CD4-positive, alpha-beta T cell (primary cell): ENCODE measurements around the gene IL9. TPM values are rescaled to one million over a fixed set of nuclear protein-coding genes. Genes with fewer than 3 reads are reported as not detected.

ENCODE experiments used
- ATAC-seq: fragments of 200-7000 bp; cut with Tn5 transposase; one replicate; pipeline ENCODE4 v1.10.0; 2022; ENCODE audit warnings: mild to moderate bottlenecking; ENCODE audit not compliant: poor library complexity
- CTCF ChIA-PET: fragments of 350-600 bp; sonication (Branson Sonifier 250); formaldehyde crosslinking; loops from one replicate; lab custom pipeline; 2021; ENCODE audit warnings: antibody characterized with exemption, inconsistent platforms; lab: Charles Lee
- POLR2A ChIA-PET: fragments of 350-600 bp; sonication (Branson Sonifier 250); formaldehyde crosslinking; loops from one replicate; lab custom pipeline; 2021; ENCODE audit warnings: antibody characterized with exemption, inconsistent platforms; lab: Charles Lee
- DNase-seq, 14 experiments: peaks; one replicate each; pipeline ENCODE4 v3.0.0-alpha.2; 2013 to 2020; ENCODE audit warnings: mixed read lengths in 2 of 14
- H3K27ac ChIP-seq, 2 donors: one replicate each; pipeline versions ENCODE4 v1.5.1 to v1.7.0; 2013; ENCODE audit warnings: low read length in 2 of 2, low read depth in 1 of 2, mild to moderate bottlenecking in 1 of 2
- H3K27me3 ChIP-seq, 2 experiments: 1 replicate in 1 of 2; 2 replicates in 1 of 2; pipeline versions ENCODE4 v1.6.1 to v1.7.0; 2013; ENCODE audit warnings: low read length in 2 of 2, control low read depth in 1 of 2, mild to moderate bottlenecking in 1 of 2, moderate library complexity in 1 of 2; ENCODE audit not compliant: insufficient read depth in 2 of 2, control insufficient read depth in 1 of 2
- H3K36me3 ChIP-seq: one replicate; pipeline ENCODE4 v1.6.1; 2013; ENCODE audit warnings: low read length, control low read depth; ENCODE audit not compliant: insufficient read depth
- H3K4me1 ChIP-seq: one replicate; pipeline ENCODE4 v1.6.1; 2013; ENCODE audit warnings: low read length, control low read depth; ENCODE audit not compliant: insufficient read depth
- H3K4me3 ChIP-seq: one replicate; pipeline ENCODE4 v1.5.1; 2013; ENCODE audit warnings: mild to moderate bottlenecking, low read length, moderate library complexity
- H3K9me3 ChIP-seq, 2 experiments: 1 replicate in 1 of 2; 2 replicates in 1 of 2; pipeline versions ENCODE4 v1.6.1 to v1.7.0; 2013; ENCODE audit warnings: low read length in 2 of 2, mild to moderate bottlenecking in 2 of 2, control low read depth in 1 of 2, moderate library complexity in 1 of 2; ENCODE audit not compliant: control insufficient read depth in 1 of 2, insufficient read depth in 1 of 2
- H3K27ac Mint-ChIP-seq: one replicate; pipeline ENCODE4 v1.8.0; 2020; ENCODE audit warnings: mixed read lengths
- H3K27me3 Mint-ChIP-seq: one replicate; pipeline ENCODE4 v1.8.0; 2021; ENCODE audit warnings: mixed read lengths
- H3K36me3 Mint-ChIP-seq: one replicate; pipeline ENCODE4 v1.8.0; 2021; ENCODE audit warnings: low read depth, mixed read lengths
- H3K4me1 Mint-ChIP-seq: one replicate; pipeline ENCODE4 v1.8.0; 2021; ENCODE audit warnings: low read depth, mixed read lengths
- H3K4me3 Mint-ChIP-seq: one replicate; pipeline ENCODE4 v1.8.0; 2020; ENCODE audit warnings: mild to moderate bottlenecking, mixed read lengths
- H3K9me3 Mint-ChIP-seq: one replicate; pipeline ENCODE4 v1.8.0; 2020; ENCODE audit warnings: mixed read lengths
- CTCF ChIP-seq: fragments of 200-600 bp; IDR thresholded peaks from one replicate; pipeline ENCODE4 v1.8.0; 2022; ENCODE audit warnings: antibody characterized with exemption, mild to moderate bottlenecking
- intact Hi-C, 2 experiments: fragments of 100-400 bp; cut with DNase I in 1 of 2; cut with micrococcal nuclease in 1 of 2; formaldehyde crosslinking; loops; one replicate each; pipeline versions ENCODE4 v1.15.1 to v1.9.0; 2023 to 2025; cut with DNase I, micrococcal nuclease
- total RNA-seq, 174 experiments: library from RNA in 2 of 174; stranded (reverse) in 2 of 174; gene quantifications; one replicate each; pipeline ENCODE4 v1.2.3 and lab custom pipeline; 2021 to 2026

The IL9 gene
- total RNA-seq, 2 experiments from 2014 or later: not detected

DNA sequence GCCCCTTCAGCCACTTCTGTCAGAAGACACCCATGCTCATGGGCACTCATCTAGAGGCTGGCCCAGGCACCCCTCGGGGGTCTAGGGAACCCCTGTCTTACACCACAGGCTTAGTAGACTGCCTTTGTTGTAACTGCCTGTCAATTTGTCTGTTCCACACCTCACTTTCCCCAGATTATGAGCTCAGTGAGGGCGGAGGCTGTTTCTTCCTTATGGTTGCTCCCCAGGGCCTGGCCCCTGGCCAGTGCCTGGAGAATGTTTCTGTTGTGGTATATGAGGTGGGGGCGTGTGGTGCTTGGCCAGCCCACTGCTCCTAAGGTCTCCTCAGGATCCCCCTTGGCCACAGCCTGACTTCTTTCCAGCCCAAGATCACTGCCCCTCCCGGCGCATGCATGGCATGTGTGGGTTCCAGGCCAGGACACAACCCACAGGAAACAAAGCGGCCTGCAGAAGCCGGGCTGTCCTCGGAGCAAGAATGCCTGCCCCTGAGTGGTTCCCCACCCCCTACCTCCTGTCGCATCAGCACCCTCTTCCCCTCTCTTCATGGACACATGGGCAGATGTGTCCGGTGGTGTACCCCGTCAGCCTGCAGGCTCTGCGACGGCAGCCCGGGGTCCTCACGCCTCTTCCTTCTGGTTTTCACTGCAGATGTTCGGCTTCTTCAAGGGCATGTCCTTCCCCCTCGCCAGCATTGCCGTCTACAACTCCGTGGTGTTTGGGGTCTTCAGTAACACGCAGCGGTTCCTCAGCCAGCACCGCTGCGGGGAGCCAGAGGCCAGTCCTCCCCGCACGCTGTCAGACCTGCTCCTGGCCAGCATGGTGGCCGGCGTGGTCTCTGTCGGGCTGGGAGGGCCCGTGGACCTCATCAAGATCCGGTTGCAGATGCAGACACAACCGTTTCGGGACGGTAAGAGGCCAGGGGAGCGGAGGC lies 43.5 kb downstream of the IL9 start:
- intact Hi-C loops: no loop called here
- ATAC-seq (no peak), DNase-seq (no peak)
- H3K4me3 ChIP-seq: no peak overlapping the region
- POLR2A ChIA-PET: no interaction called here
- Mint-ChIP-seq H3K9me3 (no peaks in the 10 kb centered on the region), H3K36me3 (no peaks in the 10 kb centered on the region), H3K27ac (no peak overlapping the region), H3K4me3 (no peak overlapping the region), H3K4me1 (no peaks in the 10 kb centered on the region), H3K27me3 (peaks cover 11% of the 10 kb centered on the region)
- no peak for TF ChIP-seq CTCF
- no peaks in the 10 kb centered on the region for H3K4me1 ChIP-seq
- peaks cover 0 to 11% of the 10 kb centered on the region in 2 experiments for H3K9me3 ChIP-seq
- no peak overlapping the region for H3K27ac ChIP-seq
- CTCF ChIA-PET: no interaction called here
- peaks cover 0 to 4% of the 10 kb centered on the region in 2 experiments for H3K27me3 ChIP-seq
- no peaks in the 10 kb centered on the region for H3K36me3 ChIP-seq

GRCh38 chr5:135851186-135851914 lies 44.3 kb downstream of the IL9 start:
- intact Hi-C loops: no loop called here
- Histone ChIP-seq H3K27ac (no peak overlapping the region), H3K4me3 (no peak overlapping the region), H3K36me3 (no peaks in the 10 kb centered on the region), H3K27me3 (peaks cover 0 to 4% of the 10 kb centered on the region in 2 experiments), H3K9me3 (peaks cover 0 to 9% of the 10 kb centered on the region in 2 experiments), H3K4me1 (no peaks in the 10 kb centered on the region)
- H3K27ac Mint-ChIP-seq: no peak overlapping the region
- POLR2A ChIA-PET: no interaction called here
- ATAC-seq: no peak
- DNase-seq: no peak
- peaks cover 8% of the 10 kb centered on the region for H3K27me3 Mint-ChIP-seq
- no peaks in the 10 kb centered on the region for H3K4me1 Mint-ChIP-seq
- H3K36me3 Mint-ChIP-seq: no peaks in the 10 kb centered on the region
- H3K4me3 Mint-ChIP-seq: no peak overlapping the region
- no peaks in the 10 kb centered on the region for H3K9me3 Mint-ChIP-seq
- TF ChIP-seq CTCF: no peak
- CTCF ChIA-PET: no interaction called here

- Histone ChIP-seq H3K4me3 (no peak overlapping the region), H3K4me1 (no peaks in the 10 kb centered on the region), H3K36me3 (no peaks in the 10 kb centered on the region), H3K27me3 (peaks cover 0 to 3% of the 10 kb centered on the region in 2 experiments), H3K27ac (no peak overlapping the region), H3K9me3 (peaks cover 0 to 6% of the 10 kb centered on the region in 2 experiments)
- ChIA-PET CTCF (no interaction called here), POLR2A (no interaction called here)
- no peaks in the 10 kb centered on the region for H3K9me3 Mint-ChIP-seq
- DNase-seq (no peak), ATAC-seq (no peak)
- no peak overlapping the region for H3K4me3 Mint-ChIP-seq
- TF ChIP-seq CTCF: no peak
- no peak overlapping the region for H3K27ac Mint-ChIP-seq
- no peaks in the 10 kb centered on the region for H3K36me3 Mint-ChIP-seq
- intact Hi-C loops: no loop called here
- no peaks in the 10 kb centered on the region for H3K4me1 Mint-ChIP-seq
- H3K27me3 Mint-ChIP-seq: peaks cover 8% of the 10 kb centered on the region
These were observed 45.0 kb downstream of the IL9 start for GRCh38 chr5:135850671-135851070.
